Measurements from ENCODE around the gene RPL19.
"Not testable (repeated sequence)": the region's sequence is repeated elsewhere in the genome, so short reads cannot be mapped to it uniquely, and the experiment has no call there.

The RPL19 gene

DNA sequence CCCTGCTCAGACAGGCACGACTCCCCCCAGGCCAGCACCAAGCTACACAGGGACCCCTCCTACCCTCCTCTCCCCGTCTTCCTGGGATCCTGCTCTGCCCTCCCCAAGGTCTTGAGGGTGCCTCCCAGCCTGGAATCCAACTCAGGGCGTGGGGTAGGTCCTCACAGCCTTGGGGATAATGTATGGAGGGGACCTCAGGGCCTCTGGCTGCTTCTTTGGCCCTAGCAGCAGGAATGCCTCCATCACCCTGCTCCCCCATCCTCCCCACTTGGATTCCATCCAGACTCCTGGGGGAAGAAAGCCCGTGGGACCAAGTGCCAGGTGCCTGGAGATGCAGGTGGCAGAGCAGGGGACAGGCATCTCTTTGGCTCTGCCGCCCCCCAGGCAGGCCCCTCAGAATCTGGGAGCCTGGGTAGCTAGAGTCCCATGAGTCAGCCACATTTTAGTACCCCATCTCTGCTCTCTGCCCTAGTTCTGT, 36.4 kb downstream of the RPL19 start:
- intact Hi-C loops (cut with DNase I) = no loop called here
- DNase-seq = no peak

GRCh38 chr17:39236981-39237441, 36.9 kb downstream of the RPL19 start:
- intact Hi-C loops (cut with DNase I) = no loop called here
- no peak for DNase-seq

DNA sequence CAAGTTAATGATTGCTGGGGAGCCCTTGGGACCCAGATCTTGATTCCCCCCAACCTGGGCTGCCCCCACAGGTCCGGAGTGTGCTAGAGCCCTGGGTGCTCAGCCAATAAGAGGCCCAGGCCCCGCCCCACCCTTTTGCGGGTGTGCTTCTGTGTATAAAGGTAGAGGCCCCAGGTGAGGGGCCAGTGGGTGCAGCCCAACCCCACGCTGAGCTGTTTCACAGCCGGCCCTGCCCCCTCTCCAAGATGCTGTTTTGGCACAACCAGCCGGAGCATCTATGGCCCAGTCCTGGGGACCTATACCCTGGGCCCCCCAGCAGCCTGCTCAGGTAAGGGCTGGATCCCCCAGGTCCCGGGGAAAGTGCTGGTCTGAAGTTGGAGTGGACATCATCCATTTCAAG, 37.5 kb downstream of the RPL19 start:
- intact Hi-C loops (cut with DNase I) = no loop called here
- DNase-seq = no peak

- no peak for DNase-seq
- intact Hi-C loops (cut with DNase I) = no loop called here
Measured at GRCh38 chr17:39238311-39238972, 38.4 kb downstream of the RPL19 start.

- DNase-seq = peak in 35 of 42 donors; percentile 28 to 76 (median 58)
- intact Hi-C loops (cut with DNase I) = loop anchor here (10.0 kb wide), 1 partner anchor 255 kb away; no protein-coding TSS in a partner anchor
Measured at GRCh38 chr17:39239640-39240314, 39.7 kb downstream of the RPL19 start.

GRCh38 chr17:39240631-39241030, 40.5 kb downstream of the RPL19 start:
- peak in 2 of 42 donors; percentile 14 to 25 for DNase-seq
- intact Hi-C loops (cut with DNase I) = loop anchor here (10.0 kb wide), 1 partner anchor 256 kb away; no protein-coding TSS in a partner anchor

DNA sequence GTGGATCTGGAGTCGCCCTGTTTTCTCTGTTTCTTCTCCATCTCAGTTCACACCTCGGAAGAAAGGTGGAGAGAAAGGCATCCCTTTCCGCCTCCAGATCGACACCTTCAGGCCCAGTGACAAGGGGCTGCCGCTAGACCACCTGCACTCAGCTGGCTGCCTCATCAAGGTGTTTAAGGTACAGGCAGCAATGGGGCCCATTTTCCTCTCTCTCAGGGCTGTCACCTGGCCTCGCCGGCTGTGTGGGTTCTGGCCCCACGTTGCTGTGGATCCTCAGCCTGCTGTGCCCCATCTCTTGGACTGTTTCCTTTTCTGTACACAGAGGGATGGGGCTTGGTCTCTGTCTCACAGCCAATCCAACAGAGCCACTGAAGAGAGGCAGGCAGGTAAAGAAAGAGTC, 43.1 kb downstream of the RPL19 start:
- intact Hi-C loops (cut with DNase I) = loop anchor here (10.0 kb wide), 1 partner anchor 258 kb away; no protein-coding TSS in a partner anchor
- DNase-seq = peak in 1 of 42 donors; percentile 18

- intact Hi-C loops (cut with DNase I) = loop anchor here (10.0 kb wide), 1 partner anchor 259 kb away; no protein-coding TSS in a partner anchor
Measured at GRCh38 chr17:39244016-39244599, 44.0 kb downstream of the RPL19 start.

DNA sequence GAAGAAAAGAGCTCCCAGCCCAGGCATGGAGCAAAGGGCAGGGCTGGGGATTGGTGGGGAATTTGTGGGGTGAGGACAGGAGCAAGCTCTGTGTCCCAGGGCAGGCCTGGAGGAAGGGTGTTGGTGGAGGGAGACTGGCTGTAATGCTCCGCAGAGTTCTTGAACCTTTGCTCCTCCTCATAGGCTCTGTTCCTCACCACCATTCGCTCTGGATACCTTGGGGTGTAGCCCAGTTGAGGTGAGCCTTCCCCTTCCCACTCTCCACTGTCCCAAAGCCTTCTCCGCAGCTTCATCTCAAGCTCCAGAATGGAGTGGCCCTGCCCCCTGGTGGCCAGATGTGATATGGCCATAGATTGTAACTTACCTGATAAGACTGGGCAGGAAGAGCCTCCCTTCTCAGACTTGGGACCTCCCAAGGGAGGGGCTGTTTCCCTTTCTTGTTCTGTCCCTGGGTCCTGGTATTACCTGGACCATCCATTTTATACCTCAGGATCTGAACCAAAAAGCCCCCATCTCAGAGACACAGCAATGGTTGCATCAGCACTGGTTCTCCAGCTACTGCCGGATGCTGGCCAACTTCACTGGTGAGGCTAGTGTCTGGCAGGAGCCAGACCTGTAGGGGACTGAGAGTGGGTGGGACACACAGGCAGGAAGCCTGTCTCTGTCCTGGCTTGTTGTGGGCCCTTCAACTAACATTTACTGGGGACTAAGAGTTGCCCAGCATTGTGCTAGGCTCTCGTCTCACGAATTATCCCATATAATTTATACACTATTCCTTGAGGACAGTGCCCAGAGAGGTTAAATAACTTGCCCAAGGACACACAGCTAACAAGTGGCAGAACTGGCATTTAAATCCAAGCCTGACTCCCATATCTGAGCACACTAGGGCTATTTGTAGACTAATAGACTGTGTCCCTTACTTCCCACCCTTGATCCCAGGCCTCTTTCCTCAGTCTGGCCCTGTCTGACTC, 44.8 kb downstream of the RPL19 start:
- peak; percentile 62 to 96 (median 90) for DNase-seq
- intact Hi-C loops (cut with DNase I) = loop anchor here (10.0 kb wide), 1 partner anchor 260 kb away; no protein-coding TSS in a partner anchor

More at GRCh38 chr17:39244016-39244599, 44.0 kb downstream of the RPL19 start:
- peak in 1 of 42 donors; percentile 24 for DNase-seq

GRCh38 chr17:39246274-39246673, 46.2 kb downstream of the RPL19 start:
- peak in 2 of 42 donors; percentile 20 to 29 for DNase-seq
- intact Hi-C loops (cut with DNase I) = loop anchor here (10.0 kb wide), 1 partner anchor 261 kb away; no protein-coding TSS in a partner anchor

GRCh38 chr17:39250076-39250475, 50.0 kb downstream of the RPL19 start:
- intact Hi-C loops (cut with DNase I) = not testable (repeated sequence)
- DNase-seq = peak in 2 of 42 donors; percentile 7 to 19

GRCh38 chr17:39251997-39252396, 51.9 kb downstream of the RPL19 start:
- intact Hi-C loops (cut with DNase I) = no loop called here
- DNase-seq = no peak

DNA sequence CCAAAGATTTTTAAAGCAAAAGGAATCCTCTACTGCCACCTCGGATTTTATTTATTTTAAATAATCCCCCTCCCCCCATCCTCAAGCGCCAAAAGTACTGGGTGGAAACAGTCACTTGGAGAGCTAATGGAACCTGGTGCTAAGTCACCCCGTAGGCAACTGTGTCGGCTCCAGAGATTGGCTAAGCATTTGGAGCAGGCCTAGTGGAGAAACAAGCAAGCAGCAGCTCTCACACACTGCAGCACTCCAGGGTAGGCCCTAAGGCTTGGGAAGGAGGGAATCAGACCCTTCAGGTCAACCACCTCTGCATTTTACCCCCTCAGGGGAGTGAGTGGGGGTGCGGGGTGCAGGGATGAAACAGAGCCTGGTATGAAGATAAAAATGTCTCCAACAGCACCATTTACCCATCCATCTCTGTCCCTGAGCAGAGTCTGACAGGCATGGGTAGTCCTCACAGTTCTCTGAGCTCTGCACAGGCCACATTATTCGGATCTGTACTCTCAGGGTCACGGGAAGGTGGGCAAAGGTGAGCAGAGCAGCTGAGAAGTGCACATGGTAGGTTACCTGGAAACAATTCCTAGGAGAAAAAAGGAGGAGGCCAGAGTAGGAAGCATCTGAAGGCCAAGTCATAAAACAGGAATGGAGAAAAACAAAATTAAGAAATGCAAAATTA, 52.8 kb downstream of the RPL19 start:
- intact Hi-C loops (cut with DNase I) = no loop called here
- DNase-seq = peak in 1 of 42 donors; percentile 18
